ENCODE results near the gene VGF. TPM values are rescaled to one million over a fixed set of nuclear protein-coding genes. Genes with fewer than 3 reads are reported as not detected.
A peak's percentile ranks its signal among the peaks of the same experiment; 100 is the strongest.

Gene VGF
- total and polyA plus RNA-seq, 2 experiments from 2014 or later: 3.0 to 4.4 TPM

- H3K27ac Mint-ChIP-seq: no peak overlapping the region
- Histone ChIP-seq H3F3A (replicated peaks; ENCODE audit: low read depth) (no peaks in the 10 kb centered on the region), H3K36me3 (ENCODE audit: insufficient read depth) (no peaks in the 10 kb centered on the region), H2AFZ (peak overlapping the region; percentile 88), H3K27me3 (ENCODE audit: insufficient read depth) (no peaks in the 10 kb centered on the region), H3K27ac (ENCODE audit: low read depth) (no peak overlapping the region), H3K4me1 (ENCODE audit: insufficient read depth) (no peaks in the 10 kb centered on the region; the same call in 1 of the 2 replicates), H3K79me2 (replicated peaks; ENCODE audit: insufficient read depth) (no peaks in the 10 kb centered on the region), H3K9me2 (ENCODE audit: insufficient read depth) (no peaks in the 10 kb centered on the region), H3K4me2 (no peak overlapping the region), H4K20me1 (replicated peaks; ENCODE audit: insufficient read depth) (no peaks in the 10 kb centered on the region), H3K4me3 (no peak overlapping the region)
- TF ChIP-seq NANOG (IDR thresholded peaks at IDR 0.05; ENCODE audit: borderline replicate concordance): no peak
- TF ChIP-seq ZNF114 (CRISPR knock-in tag; IDR thresholded peaks at IDR 0.05): no peak
- TF ChIP-seq ETS1 (IDR thresholded peaks at IDR 0.05): no peak
- no peak for TF ChIP-seq ZNF462 (CRISPR knock-in tag; IDR thresholded peaks at IDR 0.05)
- no peak for TF ChIP-seq ZNF331 (CRISPR knock-in tag; IDR thresholded peaks at IDR 0.05; ENCODE audit: low read depth)
- TF ChIP-seq POLR2AphosphoS5 (IDR thresholded peaks at IDR 0.05; ENCODE audit: low read depth): no peak
- no peak for TF ChIP-seq JUNB (IDR thresholded peaks at IDR 0.05; ENCODE audit: unreplicated experiment)
- no peak for TF ChIP-seq CTCF (conservative IDR thresholded peaks at IDR 0.05; ENCODE audit: low read depth in 2 of 2)
- no peak for TF ChIP-seq CREB1 (CRISPR knock-in tag; IDR thresholded peaks at IDR 0.05; ENCODE audit: low read depth)
- TF ChIP-seq STAT1 (IDR thresholded peaks at IDR 0.05; ENCODE audit: unreplicated experiment): no peak
- TF ChIP-seq EZH2 (IDR thresholded peaks at IDR 0.05; ENCODE audit: low read depth, unreplicated experiment): no peak
- H3K9me3 Mint-ChIP-seq: no peaks in the 10 kb centered on the region; the same call in 2 of the 3 replicates
- no peaks in the 10 kb centered on the region for H3K36me3 Mint-ChIP-seq (ENCODE audit: low read depth)
- DNase-seq (ENCODE audit: low spot score) (no peak), ATAC-seq (no peak)
- H3K27me3 Mint-ChIP-seq (ENCODE audit: insufficient read depth, low read depth, poor library complexity): peaks cover 9% of the 10 kb centered on the region
- no peak overlapping the region for H3K4me3 Mint-ChIP-seq
- H3K4me1 Mint-ChIP-seq: no peaks in the 10 kb centered on the region; the same call in 2 of the 3 replicates
Measured at GRCh38 chr7:101114492-101114891, 50.9 kb downstream of the VGF start.
